Duodenal mucosa (tissue), 2 donors: Measurements from ENCODE around the gene GLI1.
"Not testable (repeated sequence)": the region's sequence is repeated elsewhere in the genome, so short reads cannot be mapped to it uniquely, and the experiment has no call there.

ENCODE experiments used
- H3K27ac ChIP-seq: one replicate; pipeline ENCODE4 v1.7.0; 2013; ENCODE audit warnings: low read depth, low read length
- H3K27me3 ChIP-seq, 2 donors: one replicate each; pipeline ENCODE4 v1.7.0; 2013; ENCODE audit warnings: low read length in 2 of 2, control low read depth in 1 of 2; ENCODE audit not compliant: insufficient read depth in 2 of 2, control insufficient read depth in 1 of 2
- H3K36me3 ChIP-seq, 2 donors: one replicate each; pipeline ENCODE4 v1.7.0; 2013; ENCODE audit warnings: low read length in 2 of 2, control low read depth in 1 of 2; ENCODE audit not compliant: insufficient read depth in 2 of 2, control insufficient read depth in 1 of 2
- H3K4me1 ChIP-seq, 2 donors: one replicate each; pipeline ENCODE4 v1.7.0; 2013; ENCODE audit warnings: low read length in 2 of 2, control low read depth in 1 of 2; ENCODE audit not compliant: insufficient read depth in 2 of 2, control insufficient read depth in 1 of 2
- H3K4me3 ChIP-seq, 2 donors: one replicate each; pipeline ENCODE4 v1.7.0; 2013; ENCODE audit warnings: low read length in 2 of 2, low read depth in 1 of 2
- H3K9ac ChIP-seq, 2 donors: one replicate each; pipeline ENCODE4 v1.7.0; 2013; ENCODE audit warnings: low read length in 2 of 2, low read depth in 1 of 2
- H3K9me3 ChIP-seq, 2 donors: one replicate each; pipeline ENCODE4 v1.7.0; 2013; ENCODE audit warnings: low read length in 2 of 2, control low read depth in 1 of 2; ENCODE audit not compliant: control insufficient read depth in 1 of 2

Gene GLI1

GRCh38 chr12:57496822-57497221, 37.2 kb downstream of the GLI1 start:
- peaks cover 28 to 51% of the 10 kb centered on the region in 2 donors for H3K36me3 ChIP-seq
- no peaks in the 10 kb centered on the region for H3K27me3 ChIP-seq
- no peak overlapping the region for H3K9ac ChIP-seq
- H3K4me3 ChIP-seq, result no peak overlapping the region
- H3K9me3 ChIP-seq, result no peaks in the 10 kb centered on the region
- no peak overlapping the region for H3K27ac ChIP-seq
- no peaks in the 10 kb centered on the region for H3K4me1 ChIP-seq

GRCh38 chr12:57497223-57498131, 37.9 kb downstream of the GLI1 start:
- Histone ChIP-seq H3K9ac (no peak overlapping the region), H3K27ac (no peak overlapping the region), H3K4me1 (no peaks in the 10 kb centered on the region), H3K9me3 (no peaks in the 10 kb centered on the region), H3K36me3 (peaks cover 33 to 55% of the 10 kb centered on the region in 2 donors), H3K27me3 (no peaks in the 10 kb centered on the region), H3K4me3 (no peak overlapping the region)

DNA sequence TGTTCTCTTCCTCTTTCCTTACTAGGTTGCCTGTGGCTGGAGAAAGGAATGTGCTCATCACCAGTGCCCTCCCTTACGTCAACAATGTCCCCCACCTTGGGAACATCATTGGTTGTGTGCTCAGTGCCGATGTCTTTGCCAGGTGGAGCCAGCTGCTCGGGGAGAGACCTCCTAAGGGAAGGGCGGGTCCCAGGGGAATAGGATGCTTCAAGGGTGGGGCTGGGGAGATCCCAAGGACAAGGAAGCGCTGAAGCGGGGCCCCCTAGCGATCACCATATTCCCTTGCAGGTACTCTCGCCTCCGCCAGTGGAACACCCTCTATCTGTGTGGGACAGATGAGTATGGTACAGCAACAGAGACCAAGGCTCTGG, 38.5 kb downstream of the GLI1 start:
- Histone ChIP-seq H3K27ac (no peak overlapping the region), H3K9ac (no peak overlapping the region), H3K27me3 (no peaks in the 10 kb centered on the region), H3K4me1 (no peaks in the 10 kb centered on the region), H3K36me3 (peaks cover 29 to 54% of the 10 kb centered on the region in 2 donors), H3K9me3 (no peaks in the 10 kb centered on the region), H3K4me3 (no peak overlapping the region)

DNA sequence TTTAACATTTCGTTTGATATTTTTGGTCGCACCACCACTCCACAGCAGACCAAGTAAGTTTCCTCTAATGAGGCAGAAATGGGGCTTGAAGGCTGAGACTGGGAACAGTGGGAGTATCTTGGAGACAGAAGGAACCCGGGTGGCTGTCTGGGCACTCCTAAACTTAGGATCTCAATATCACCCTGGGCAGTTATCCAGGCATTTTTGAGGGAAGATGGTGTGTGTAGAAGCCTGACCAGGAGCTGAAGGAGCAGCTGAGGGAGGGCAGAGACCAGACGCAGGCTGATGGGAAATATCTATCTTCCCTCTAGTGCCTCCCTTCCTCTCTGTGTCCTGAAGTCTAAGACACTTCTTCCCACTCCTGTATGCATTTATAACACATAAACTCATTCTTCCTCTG, 39.0 kb downstream of the GLI1 start:
- Histone ChIP-seq H3K27me3 (no peaks in the 10 kb centered on the region), H3K36me3 (peaks cover 29 to 57% of the 10 kb centered on the region in 2 donors), H3K4me1 (no peaks in the 10 kb centered on the region), H3K9ac (no peak overlapping the region), H3K9me3 (no peaks in the 10 kb centered on the region), H3K4me3 (no peak overlapping the region), H3K27ac (no peak overlapping the region)

- Histone ChIP-seq H3K27me3 (no peaks in the 10 kb centered on the region), H3K36me3 (peaks cover 29 to 73% of the 10 kb centered on the region in 2 donors), H3K4me1 (no peaks in the 10 kb centered on the region), H3K9me3 (no peaks in the 10 kb centered on the region), H3K9ac (no peak overlapping the region), H3K27ac (no peak overlapping the region), H3K4me3 (no peak overlapping the region)
Observed at GRCh38 chr12:57500213-57500612, 40.6 kb downstream of the GLI1 start.

DNA sequence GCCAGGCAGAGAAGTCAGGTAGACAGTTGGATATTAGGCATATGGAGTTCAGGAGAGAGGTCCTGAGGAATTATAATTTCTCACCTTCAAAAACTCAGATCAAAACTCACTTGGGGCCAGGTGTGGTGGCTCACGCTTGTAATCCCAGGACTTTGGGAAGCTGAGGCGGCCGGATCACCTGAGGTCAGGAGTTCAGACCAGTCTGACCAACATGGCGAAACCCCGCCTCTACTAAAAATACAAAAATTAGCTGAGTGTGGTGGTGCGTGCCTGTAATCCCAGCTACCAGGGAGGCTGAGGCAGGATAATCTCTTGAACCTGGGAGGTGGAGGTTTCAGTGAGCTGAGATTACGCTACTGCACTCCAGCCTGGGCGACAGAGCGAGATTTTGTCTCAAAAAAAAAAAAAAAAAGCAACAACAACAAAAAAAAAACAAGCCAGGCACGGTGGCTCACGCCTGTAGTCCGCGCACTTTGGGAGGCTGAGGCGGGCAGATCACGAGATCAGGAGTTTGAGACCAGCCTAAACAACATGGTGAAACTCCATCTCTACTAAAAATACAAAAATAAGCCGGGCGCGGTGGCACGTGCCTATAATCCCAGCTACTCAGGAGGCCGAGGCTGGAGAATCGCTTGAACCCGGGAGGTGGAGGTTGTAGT, 42.9 kb downstream of the GLI1 start:
- H3K4me3 ChIP-seq, H3K4me1 ChIP-seq, H3K27ac ChIP-seq, H3K9me3 ChIP-seq, H3K27me3 ChIP-seq, H3K9ac ChIP-seq: not testable (repeated sequence)
- H3K36me3 ChIP-seq, result peaks cover 31 to 77% of the 10 kb centered on the region in 2 donors

DNA sequence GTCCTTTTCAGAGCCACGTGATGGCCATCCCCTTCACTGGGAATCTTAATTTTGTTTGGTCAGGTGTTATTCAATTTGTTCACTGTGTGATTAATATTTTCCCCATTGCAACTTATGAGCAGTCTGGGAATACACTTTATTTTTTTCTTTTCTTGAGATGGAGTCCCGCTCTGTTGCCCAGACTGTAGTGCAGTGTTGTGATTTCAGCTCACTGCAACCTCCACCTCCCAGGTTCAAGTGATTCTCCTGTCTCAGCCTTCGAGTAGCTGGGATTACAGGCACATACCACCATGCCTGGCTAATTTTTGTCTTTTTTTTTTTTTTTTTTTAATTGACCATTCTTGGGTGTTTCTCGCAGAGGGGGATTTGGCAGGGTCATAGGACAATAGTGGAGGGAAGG, 47.0 kb downstream of the GLI1 start:
- not testable (repeated sequence) for H3K4me1 ChIP-seq, H3K9me3 ChIP-seq, H3K9ac ChIP-seq, H3K4me3 ChIP-seq, H3K27ac ChIP-seq, H3K27me3 ChIP-seq
- peaks cover 9 to 56% of the 10 kb centered on the region in 2 donors for H3K36me3 ChIP-seq

- H3K9me3 ChIP-seq, result not testable (repeated sequence)
- H3K36me3 ChIP-seq, result peaks cover 15 to 59% of the 10 kb centered on the region in 2 donors
Observed at GRCh38 chr12:57507796-57508195, 48.2 kb downstream of the GLI1 start.

DNA sequence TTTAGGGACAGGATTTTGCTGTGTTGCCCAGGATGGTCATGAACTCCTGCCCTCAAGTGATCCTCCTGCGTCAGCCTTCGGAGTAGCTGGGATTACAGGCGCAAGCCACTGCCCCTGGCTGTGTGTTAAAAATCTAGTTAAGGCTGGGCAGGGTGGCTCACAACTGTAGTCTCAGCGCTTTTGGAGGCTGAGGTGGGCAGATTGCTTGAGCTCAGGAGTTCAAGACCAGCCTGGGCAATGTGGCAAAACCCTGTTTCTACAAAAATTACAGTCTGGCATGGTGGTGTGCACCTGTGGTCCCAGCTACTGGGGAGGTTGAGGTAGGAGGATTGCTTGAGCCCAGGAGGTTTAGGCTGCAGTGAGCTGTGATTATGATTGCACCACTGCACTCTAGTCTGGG, 51.6 kb downstream of the GLI1 start:
- Histone ChIP-seq H3K9me3 (no peaks in the 10 kb centered on the region), H3K27me3 (no peaks in the 10 kb centered on the region), H3K36me3 (peaks cover 38 to 57% of the 10 kb centered on the region in 2 donors), H3K4me3 (no peak overlapping the region), H3K27ac (no peak overlapping the region), H3K4me1 (no peaks in the 10 kb centered on the region), H3K9ac (no peak overlapping the region)

More at GRCh38 chr12:57507796-57508195, 48.2 kb downstream of the GLI1 start:
- not testable (repeated sequence) for H3K27ac ChIP-seq, H3K27me3 ChIP-seq, H3K9ac ChIP-seq, H3K4me1 ChIP-seq, H3K4me3 ChIP-seq

GRCh38 chr12:57511588-57512325, 52.2 kb downstream of the GLI1 start:
- peaks cover 41 to 58% of the 10 kb centered on the region in 2 donors for H3K36me3 ChIP-seq
- no peak overlapping the region for H3K4me3 ChIP-seq
- H3K9me3 ChIP-seq, result no peaks in the 10 kb centered on the region
- H3K4me1 ChIP-seq, result no peaks in the 10 kb centered on the region
- H3K27ac ChIP-seq, result no peak overlapping the region
- H3K27me3 ChIP-seq, result no peaks in the 10 kb centered on the region
- no peak overlapping the region for H3K9ac ChIP-seq
